B cell (primary cell): Measurements from ENCODE around the gene LRRC10.

Experiments
- EZH2 ChIP-seq: IDR thresholded peaks from 2 replicates; pipeline ENCODE4 v1.6.1; 2012; ENCODE audit warnings: borderline replicate concordance, low read depth, mild to moderate bottlenecking, moderate library complexity, low read length; ENCODE audit not compliant: insufficient read depth, poor library complexity, severe bottlenecking
- TF ChIP-seq, protein P1 (sequence below): fragments of 200-600 bp; IDR thresholded peaks from one replicate; pipeline ENCODE4 v1.8.0; 2022; ENCODE audit warnings: antibody characterized with exemption, mild to moderate bottlenecking

DNA sequence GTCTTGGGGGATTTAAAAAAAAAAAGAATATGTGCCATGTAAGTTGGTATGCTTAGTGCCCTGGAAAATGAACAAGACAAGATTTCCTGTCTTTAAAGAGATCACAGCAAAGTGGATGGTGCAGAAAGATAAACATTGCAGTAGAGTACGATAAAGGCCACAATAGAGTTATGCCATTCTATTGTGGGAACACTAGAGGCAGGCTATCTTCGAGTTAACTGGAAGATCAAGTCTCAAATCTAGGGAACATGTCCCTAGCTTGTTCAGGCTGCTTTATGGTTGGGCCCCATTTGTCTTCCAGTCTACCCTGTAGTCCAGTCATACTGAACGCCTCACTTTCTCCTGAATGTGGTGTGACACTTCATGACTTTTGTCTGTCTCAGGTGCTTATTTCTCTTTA, 44.1 kb downstream of the LRRC10 start:
- TF ChIP-seq, protein P1, sequence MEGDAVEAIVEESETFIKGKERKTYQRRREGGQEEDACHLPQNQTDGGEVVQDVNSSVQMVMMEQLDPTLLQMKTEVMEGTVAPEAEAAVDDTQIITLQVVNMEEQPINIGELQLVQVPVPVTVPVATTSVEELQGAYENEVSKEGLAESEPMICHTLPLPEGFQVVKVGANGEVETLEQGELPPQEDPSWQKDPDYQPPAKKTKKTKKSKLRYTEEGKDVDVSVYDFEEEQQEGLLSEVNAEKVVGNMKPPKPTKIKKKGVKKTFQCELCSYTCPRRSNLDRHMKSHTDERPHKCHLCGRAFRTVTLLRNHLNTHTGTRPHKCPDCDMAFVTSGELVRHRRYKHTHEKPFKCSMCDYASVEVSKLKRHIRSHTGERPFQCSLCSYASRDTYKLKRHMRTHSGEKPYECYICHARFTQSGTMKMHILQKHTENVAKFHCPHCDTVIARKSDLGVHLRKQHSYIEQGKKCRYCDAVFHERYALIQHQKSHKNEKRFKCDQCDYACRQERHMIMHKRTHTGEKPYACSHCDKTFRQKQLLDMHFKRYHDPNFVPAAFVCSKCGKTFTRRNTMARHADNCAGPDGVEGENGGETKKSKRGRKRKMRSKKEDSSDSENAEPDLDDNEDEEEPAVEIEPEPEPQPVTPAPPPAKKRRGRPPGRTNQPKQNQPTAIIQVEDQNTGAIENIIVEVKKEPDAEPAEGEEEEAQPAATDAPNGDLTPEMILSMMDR: no peak
- no peak for TF ChIP-seq EZH2
